Stimulated activated CD4-positive, alpha-beta T cell treated with anti-CD3 and anti-CD28 coated beads, Interleukin-4, amount 100 ng/mL, for 1 hour (primary cell): ENCODE results near the gene WDR43.

Experiments used
- DNase-seq: peaks from one replicate; pipeline ENCODE4 v3.0.0-alpha.2; 2020

Gene WDR43

GRCh38 chr2:28915939-28916338, 21.5 kb downstream of the WDR43 start:
- no peak for DNase-seq

- DNase-seq: no peak
Measured at GRCh38 chr2:28926847-28927246, 32.4 kb downstream of the WDR43 start.

GRCh38 chr2:28927469-28927868, 33.0 kb downstream of the WDR43 start:
- DNase-seq: no peak

GRCh38 chr2:28927878-28928277, 33.4 kb downstream of the WDR43 start:
- no peak for DNase-seq

- no peak for DNase-seq
Measured at GRCh38 chr2:28929581-28929980, 35.1 kb downstream of the WDR43 start.

GRCh38 chr2:28930205-28930604, 35.7 kb downstream of the WDR43 start:
- no peak for DNase-seq

- DNase-seq: no peak
Measured at GRCh38 chr2:28934769-28935168, 40.3 kb downstream of the WDR43 start.

GRCh38 chr2:28941008-28941407, 46.5 kb downstream of the WDR43 start:
- no peak for DNase-seq

GRCh38 chr2:28944535-28945248, 50.2 kb downstream of the WDR43 start:
- no peak for DNase-seq

GRCh38 chr2:28948160-28948559, 53.7 kb downstream of the WDR43 start:
- no peak for DNase-seq

- no peak for DNase-seq
Measured at GRCh38 chr2:28949190-28949589, 54.7 kb downstream of the WDR43 start.

GRCh38 chr2:28949617-28950305, 55.3 kb downstream of the WDR43 start:
- no peak for DNase-seq

GRCh38 chr2:28950941-28951630, 56.6 kb downstream of the WDR43 start:
- no peak for DNase-seq

- no peak for DNase-seq
Measured at GRCh38 chr2:28951910-28952835, 57.7 kb downstream of the WDR43 start.

- DNase-seq: no peak
Measured at GRCh38 chr2:28952836-28953211, 58.4 kb downstream of the WDR43 start.

GRCh38 chr2:28955467-28955866, 61.0 kb downstream of the WDR43 start:
- DNase-seq: no peak

- DNase-seq: peak; percentile 16
Measured at GRCh38 chr2:28956415-28956826, 62.0 kb downstream of the WDR43 start.

- DNase-seq: no peak
Measured at GRCh38 chr2:28956890-28957289, 62.4 kb downstream of the WDR43 start.

- DNase-seq: no peak
Measured at GRCh38 chr2:28958689-28959088, 64.2 kb downstream of the WDR43 start.

- DNase-seq: no peak
Measured at GRCh38 chr2:28960401-28960800, 65.9 kb downstream of the WDR43 start.

GRCh38 chr2:28962505-28962904, 68.0 kb downstream of the WDR43 start:
- DNase-seq: no peak

GRCh38 chr2:28970464-28971160, 76.1 kb downstream of the WDR43 start:
- no peak for DNase-seq
